ENCODE data around the gene C4orf17.
"Not testable (repeated sequence)": the region's sequence is repeated elsewhere in the genome, so short reads cannot be mapped to it uniquely, and the experiment has no call there.

The C4orf17 gene

DNA sequence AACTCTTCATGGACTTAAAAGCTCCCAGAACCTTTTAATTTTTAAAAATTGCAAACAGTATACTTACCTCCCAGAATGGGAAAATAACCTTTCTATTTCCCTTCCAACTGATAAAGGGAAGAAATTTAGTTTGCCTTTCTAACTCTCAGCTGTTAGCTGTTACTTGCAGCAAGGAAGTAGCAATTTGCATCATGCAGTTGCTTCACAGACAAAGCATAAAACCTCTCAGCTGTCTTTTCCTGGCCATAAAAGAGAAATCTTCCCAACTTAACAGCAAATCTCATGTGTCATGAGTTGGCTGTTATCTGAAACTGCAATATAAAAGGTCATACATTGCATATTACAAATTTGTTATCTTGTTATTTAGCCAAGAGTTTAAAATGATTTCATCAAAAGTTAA lies 18.4 kb downstream of the C4orf17 start:
- H3K27ac Mint-ChIP-seq, result peak overlapping the region; percentile 34 to 75 (median 58)
- H3K9me3 Mint-ChIP-seq, result no peaks in the 10 kb centered on the region
- no peak overlapping the region for H3K4me3 Mint-ChIP-seq
- TF ChIP-seq, protein P1, sequence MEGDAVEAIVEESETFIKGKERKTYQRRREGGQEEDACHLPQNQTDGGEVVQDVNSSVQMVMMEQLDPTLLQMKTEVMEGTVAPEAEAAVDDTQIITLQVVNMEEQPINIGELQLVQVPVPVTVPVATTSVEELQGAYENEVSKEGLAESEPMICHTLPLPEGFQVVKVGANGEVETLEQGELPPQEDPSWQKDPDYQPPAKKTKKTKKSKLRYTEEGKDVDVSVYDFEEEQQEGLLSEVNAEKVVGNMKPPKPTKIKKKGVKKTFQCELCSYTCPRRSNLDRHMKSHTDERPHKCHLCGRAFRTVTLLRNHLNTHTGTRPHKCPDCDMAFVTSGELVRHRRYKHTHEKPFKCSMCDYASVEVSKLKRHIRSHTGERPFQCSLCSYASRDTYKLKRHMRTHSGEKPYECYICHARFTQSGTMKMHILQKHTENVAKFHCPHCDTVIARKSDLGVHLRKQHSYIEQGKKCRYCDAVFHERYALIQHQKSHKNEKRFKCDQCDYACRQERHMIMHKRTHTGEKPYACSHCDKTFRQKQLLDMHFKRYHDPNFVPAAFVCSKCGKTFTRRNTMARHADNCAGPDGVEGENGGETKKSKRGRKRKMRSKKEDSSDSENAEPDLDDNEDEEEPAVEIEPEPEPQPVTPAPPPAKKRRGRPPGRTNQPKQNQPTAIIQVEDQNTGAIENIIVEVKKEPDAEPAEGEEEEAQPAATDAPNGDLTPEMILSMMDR (IDR thresholded peaks at IDR 0.05; ENCODE audit: unreplicated experiment in 3 of 3), result no peak
- no peaks in the 10 kb centered on the region for H3K27me3 Mint-ChIP-seq (ENCODE audit: low read depth)
- no peaks in the 10 kb centered on the region for H3K36me3 Mint-ChIP-seq (ENCODE audit: low read depth)
- H3K4me1 Mint-ChIP-seq, result peaks cover 33% of the 10 kb centered on the region

DNA sequence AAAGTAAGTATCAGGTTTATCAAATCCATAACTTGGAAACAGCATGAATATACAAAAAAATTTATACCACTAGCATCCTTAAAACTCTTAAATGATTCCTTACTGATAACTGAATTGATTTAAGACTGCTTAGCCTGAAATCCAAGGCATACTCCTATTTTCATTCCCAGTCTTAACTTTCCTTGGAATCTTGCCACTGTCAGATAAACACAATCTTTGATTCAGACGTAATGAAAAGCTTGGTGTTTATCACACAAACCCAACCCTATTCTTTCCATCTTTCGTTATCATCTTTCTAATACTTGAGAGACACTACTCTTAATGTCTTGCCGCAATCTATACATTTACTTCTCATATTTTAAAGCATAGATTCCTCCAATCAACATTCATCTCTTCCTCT lies 19.1 kb downstream of the C4orf17 start:
- Mint-ChIP-seq H3K27ac (peak overlapping the region; percentile 8 to 58 (median 28)), H3K4me3 (peak overlapping the region in 1 of 3 experiments; percentile 10), H3K4me1 (peaks cover 33% of the 10 kb centered on the region)

GRCh38 chr4:99534699-99535098 lies 23.9 kb downstream of the C4orf17 start:
- H3K27ac Mint-ChIP-seq; H3K4me3 Mint-ChIP-seq; H3K9me3 Mint-ChIP-seq; H3K27me3 Mint-ChIP-seq (ENCODE audit: low read depth); H3K36me3 Mint-ChIP-seq (ENCODE audit: low read depth): not testable (repeated sequence)
- peaks cover 36% of the 10 kb centered on the region for H3K4me1 Mint-ChIP-seq

More for the DNA sequence above, 19.1 kb downstream of the C4orf17 start:
- Mint-ChIP-seq H3K27me3 (ENCODE audit: low read depth) (no peaks in the 10 kb centered on the region), H3K9me3 (no peaks in the 10 kb centered on the region), H3K36me3 (ENCODE audit: low read depth) (no peaks in the 10 kb centered on the region)
- TF ChIP-seq, protein P1 (IDR thresholded peaks at IDR 0.05; ENCODE audit: unreplicated experiment in 3 of 3), result no peak

- peak overlapping the region in 2 of 3 experiments; percentile 29 to 42 for H3K27ac Mint-ChIP-seq
- no peaks in the 10 kb centered on the region for H3K36me3 Mint-ChIP-seq (ENCODE audit: low read depth)
- H3K27me3 Mint-ChIP-seq (ENCODE audit: low read depth), result no peaks in the 10 kb centered on the region
Measured at GRCh38 chr4:99536271-99536670, 25.4 kb downstream of the C4orf17 start.

GRCh38 chr4:99536848-99537247 lies 26.0 kb downstream of the C4orf17 start:
- TF ChIP-seq, protein P1 (IDR thresholded peaks at IDR 0.05; ENCODE audit: unreplicated experiment in 3 of 3), result no peak
- H3K27me3 Mint-ChIP-seq (ENCODE audit: low read depth), result no peaks in the 10 kb centered on the region
- peak overlapping the region in 2 of 3 experiments; percentile 29 to 41 for H3K27ac Mint-ChIP-seq
- no peak overlapping the region for H3K4me3 Mint-ChIP-seq
- peaks cover 23% of the 10 kb centered on the region for H3K4me1 Mint-ChIP-seq
- H3K36me3 Mint-ChIP-seq (ENCODE audit: low read depth), result no peaks in the 10 kb centered on the region
- H3K9me3 Mint-ChIP-seq, result no peaks in the 10 kb centered on the region

More at GRCh38 chr4:99536271-99536670, 25.4 kb downstream of the C4orf17 start:
- H3K9me3 Mint-ChIP-seq, result no peaks in the 10 kb centered on the region
- H3K4me3 Mint-ChIP-seq, result no peak overlapping the region
- TF ChIP-seq, protein P1 (IDR thresholded peaks at IDR 0.05; ENCODE audit: unreplicated experiment in 3 of 3), result no peak
- peaks cover 23% of the 10 kb centered on the region for H3K4me1 Mint-ChIP-seq

GRCh38 chr4:99537674-99538073 lies 26.9 kb downstream of the C4orf17 start:
- Mint-ChIP-seq H3K27me3 (ENCODE audit: low read depth) (no peaks in the 10 kb centered on the region), H3K4me1 (peaks cover 20% of the 10 kb centered on the region), H3K27ac (no peak overlapping the region), H3K9me3 (no peaks in the 10 kb centered on the region), H3K4me3 (no peak overlapping the region), H3K36me3 (ENCODE audit: low read depth) (no peaks in the 10 kb centered on the region)
- TF ChIP-seq, protein P1 (IDR thresholded peaks at IDR 0.05; ENCODE audit: unreplicated experiment in 3 of 3), result no peak
